Naive thymus-derived CD4-positive, alpha-beta T cell (primary cell): ENCODE measurements around the gene EIF2AK2. TPM values are rescaled to one million over a fixed set of nuclear protein-coding genes. Genes with fewer than 3 reads are reported as not detected.
A peak's percentile ranks its signal among the peaks of the same experiment; 100 is the strongest.

Experiments used
- ATAC-seq: fragments of 150-1000 bp; cut with Tn5 transposase; 2 replicates; pipeline ENCODE4 v1.10.0; 2021; ENCODE audit warnings: mild to moderate bottlenecking, moderate library complexity
- CTCF ChIA-PET: fragments of 350-600 bp; sonication (Branson Sonifier 250); formaldehyde crosslinking; loops from one replicate; lab custom pipeline; 2021; ENCODE audit warnings: antibody characterized with exemption; lab: Charles Lee
- POLR2A ChIA-PET: fragments of 350-600 bp; sonication (Branson Sonifier 250); formaldehyde crosslinking; loops from one replicate; lab custom pipeline; 2021; ENCODE audit warnings: antibody characterized with exemption, inconsistent platforms; lab: Charles Lee
- DNase-seq, 9 donors: peaks; one replicate each; pipeline versions ENCODE4 v3.0.0 to v3.0.0-alpha.2; 2020 to 2022; ENCODE audit warnings: mixed read lengths in 1 of 9
- H3K27ac ChIP-seq: one replicate; pipeline ENCODE4 v1.7.0; 2013; ENCODE audit warnings: mild to moderate bottlenecking, low read depth, low read length, moderate library complexity
- H3K27me3 ChIP-seq, 2 donors: one replicate each; pipeline ENCODE4 v1.7.0; 2013; ENCODE audit warnings: low read length in 2 of 2, mild to moderate bottlenecking in 2 of 2, moderate library complexity in 2 of 2; ENCODE audit not compliant: control insufficient read depth in 2 of 2, insufficient read depth in 2 of 2
- H3K36me3 ChIP-seq, 3 experiments: 1 replicate in 2 of 3; 2 replicates in 1 of 3; pipeline ENCODE4 v1.7.0; 2013; ENCODE audit warnings: low read length in 3 of 3, mild to moderate bottlenecking in 3 of 3, moderate library complexity in 1 of 3; ENCODE audit not compliant: insufficient read depth in 3 of 3, control insufficient read depth in 2 of 3
- H3K4me1 ChIP-seq, 2 donors: one replicate each; pipeline ENCODE4 v1.7.0; 2013; ENCODE audit warnings: low read length in 2 of 2, mild to moderate bottlenecking in 2 of 2, moderate library complexity in 1 of 2; ENCODE audit not compliant: control insufficient read depth in 2 of 2, insufficient read depth in 2 of 2
- H3K4me3 ChIP-seq: 2 replicates; pipeline ENCODE4 v1.7.0; 2013; ENCODE audit warnings: mild to moderate bottlenecking, low read length
- H3K9me3 ChIP-seq, 3 experiments: 1 replicate in 2 of 3; 2 replicates in 1 of 3; pipeline ENCODE4 v1.7.0; 2013; ENCODE audit warnings: low read length in 3 of 3; ENCODE audit not compliant: control insufficient read depth in 2 of 3
- H3K27ac Mint-ChIP-seq, 9 donors: one replicate each; pipeline ENCODE4 v1.8.0; 2020 to 2022; ENCODE audit warnings: mixed read lengths in 9 of 9, mild to moderate bottlenecking in 8 of 9, moderate library complexity in 5 of 9, inconsistent platforms in 2 of 9
- H3K27me3 Mint-ChIP-seq, 5 donors: one replicate each; pipeline ENCODE4 v1.8.0; 2021 to 2022; ENCODE audit warnings: mixed read lengths in 5 of 5, mild to moderate bottlenecking in 1 of 5
- H3K36me3 Mint-ChIP-seq, 5 donors: one replicate each; pipeline ENCODE4 v1.8.0; 2020 to 2022; ENCODE audit warnings: mixed read lengths in 5 of 5, mild to moderate bottlenecking in 3 of 5, inconsistent platforms in 1 of 5
- H3K4me1 Mint-ChIP-seq, 7 donors: one replicate each; pipeline ENCODE4 v1.8.0; 2020 to 2022; ENCODE audit warnings: mixed read lengths in 7 of 7, mild to moderate bottlenecking in 3 of 7, inconsistent platforms in 1 of 7
- H3K4me3 Mint-ChIP-seq, 10 donors: one replicate each; pipeline ENCODE4 v1.8.0; 2020 to 2022; ENCODE audit warnings: mild to moderate bottlenecking in 10 of 10, mixed read lengths in 10 of 10, moderate library complexity in 6 of 10, inconsistent platforms in 2 of 10
- H3K9me3 Mint-ChIP-seq, 11 donors: one replicate each; pipeline ENCODE4 v1.8.0; 2020 to 2022; ENCODE audit warnings: mixed read lengths in 11 of 11, mild to moderate bottlenecking in 4 of 11, inconsistent platforms in 1 of 11, moderate library complexity in 1 of 11
- intact Hi-C, 2 donors: fragments of 100-400 bp; cut with micrococcal nuclease; formaldehyde crosslinking; loops; one replicate each; pipeline ENCODE4 v1.15.1; 2023
- polyA plus RNA-seq, 2 donors: library from polyadenylated mRNA; unstranded; fragments of 300-500 nt; fragmentation: Illumina TruSeq; gene quantifications; one replicate each; pipeline ENCODE4 v1.2.3, GENCODE V29; 2021
- total RNA-seq, 6 experiments: library from RNA in 5 of 6; stranded (reverse) in 5 of 6; gene quantifications; 1 replicate in 5 of 6; 2 replicates in 1 of 6; pipeline ENCODE4 v1.2.3 and lab custom pipeline; 2021 to 2026

The EIF2AK2 gene
- total and polyA plus RNA-seq, 7 experiments from 2014 or later = 20.4 to 91.9 (median 23.5) TPM

- Mint-ChIP-seq H3K27me3 (no peaks in the 10 kb centered on the region), H3K27ac (no peak overlapping the region), H3K36me3 (peaks cover 7 to 44% (median 26%) of the 10 kb centered on the region in 5 donors), H3K9me3 (no peaks in the 10 kb centered on the region), H3K4me3 (no peak overlapping the region), H3K4me1 (peaks cover 11 to 57% (median 44%) of the 10 kb centered on the region in 7 donors)
- CTCF ChIA-PET = no interaction called here
- Histone ChIP-seq H3K27ac (peak overlapping the region; percentile 85), H3K9me3 (no peaks in the 10 kb centered on the region), H3K4me3 (peak overlapping the region; percentile 74), H3K27me3 (no peaks in the 10 kb centered on the region), H3K36me3 (peaks cover 0 to 12% (median 0%) of the 10 kb centered on the region in 3 experiments), H3K4me1 (peaks cover 34 to 39% of the 10 kb centered on the region in 2 donors)
- no peak for ATAC-seq
- intact Hi-C loops = loop anchor here (1.0 to 10.0 kb wide), 13 partner anchors 8 to 1660 kb away; partner anchors contain the start of genes CEBPZ (in 2 of the 2), NDUFAF7 (in 2 of the 2), PRKD3 (in 2 of the 2) and STRN (in 2 of the 2)
- POLR2A ChIA-PET = interaction anchor here (0.6 to 1.4 kb wide), 5 partner anchors 65 to 118 kb away, joined by 3 to 10 read pairs (median 4); no protein-coding TSS in a partner anchor
- DNase-seq = peak in 1 of 9 donors; percentile 9
These were observed 72.0 kb downstream of the EIF2AK2 start for GRCh38 chr2:37084797-37085196.

GRCh38 chr2:37083873-37084794, 72.6 kb downstream of the EIF2AK2 start, which contains the start of the genes GPATCH11 and HEATR5B:
Gene GPATCH11, plus strand, starts transcription at chr2:37084518. Its CDS starts 3,864 bp downstream, at chr2:37088382.
Gene HEATR5B, minus strand, starts transcription at chr2:37084372. Its CDS starts 958 bp downstream, at chr2:37083414.
- Mint-ChIP-seq H3K36me3 (peaks cover 7 to 44% (median 23%) of the 10 kb centered on the region in 5 donors), H3K9me3 (no peaks in the 10 kb centered on the region), H3K4me1 (peaks cover 8 to 62% (median 50%) of the 10 kb centered on the region in 7 donors), H3K4me3 (peak within 1 kb of the TSS in 1 of 10 donors; percentile 64), H3K27me3 (no peaks in the 10 kb centered on the region), H3K27ac (no peak within 1 kb of the TSS)
- ATAC-seq = peak; percentile 87
- POLR2A ChIA-PET = interaction anchor here (0.6 to 1.4 kb wide), 5 partner anchors 65 to 117 kb away, joined by 3 to 10 read pairs (median 4); no protein-coding TSS in a partner anchor
- CTCF ChIA-PET = interaction anchor here (0.8 to 1.2 kb wide), 2 partner anchors 15 to 18 kb away, joined by 3 read pairs; no protein-coding TSS in a partner anchor
- Histone ChIP-seq H3K27ac (peak within 1 kb of the TSS; percentile 85), H3K4me3 (peak within 1 kb of the TSS; percentile 74), H3K36me3 (peaks cover 0 to 7% (median 0%) of the 10 kb centered on the region in 3 experiments), H3K4me1 (peaks cover 35 to 45% of the 10 kb centered on the region in 2 donors), H3K9me3 (no peaks in the 10 kb centered on the region), H3K27me3 (no peaks in the 10 kb centered on the region)
- peak; percentile 76 to 94 (median 92) for DNase-seq
- intact Hi-C loops = loop anchor here (1.0 to 10.0 kb wide), 13 partner anchors 8 to 1661 kb away; partner anchors contain the start of genes CEBPZ (in 2 of the 2), NDUFAF7 (in 2 of the 2), PRKD3 (in 2 of the 2) and STRN (in 2 of the 2)

GRCh38 chr2:37080689-37081088, 76.1 kb downstream of the EIF2AK2 start:
- H3K36me3 Mint-ChIP-seq = peaks cover 16 to 58% (median 37%) of the 10 kb centered on the region in 5 donors
- CTCF ChIA-PET = no interaction called here
- H3K4me1 Mint-ChIP-seq = peaks cover 12 to 76% (median 55%) of the 10 kb centered on the region in 7 donors
- Histone ChIP-seq H3K27me3 (no peaks in the 10 kb centered on the region), H3K36me3 (peaks cover 6 to 17% (median 9%) of the 10 kb centered on the region in 3 experiments), H3K4me3 (peak overlapping the region; percentile 21), H3K27ac (peak overlapping the region; percentile 50), H3K9me3 (no peaks in the 10 kb centered on the region), H3K4me1 (peaks cover 39 to 42% of the 10 kb centered on the region in 2 donors)
- peak overlapping the region in 5 of 9 donors; percentile 63 to 89 (median 77) for H3K27ac Mint-ChIP-seq
- DNase-seq (peak in 6 of 9 donors; percentile 13 to 35 (median 20)), ATAC-seq (no peak)
- peak overlapping the region in 6 of 10 donors; percentile 17 to 86 (median 75) for H3K4me3 Mint-ChIP-seq
- no peaks in the 10 kb centered on the region for H3K27me3 Mint-ChIP-seq
- POLR2A ChIA-PET = no interaction called here
- H3K9me3 Mint-ChIP-seq = no peaks in the 10 kb centered on the region
- intact Hi-C loops = loop anchor here (5.0 to 10.0 kb wide), 5 partner anchors 242 to 1664 kb away; partner anchors contain the start of genes PRKD3 (in 2 of the 2) and CDC42EP3 (in 1 of the 2)

DNA sequence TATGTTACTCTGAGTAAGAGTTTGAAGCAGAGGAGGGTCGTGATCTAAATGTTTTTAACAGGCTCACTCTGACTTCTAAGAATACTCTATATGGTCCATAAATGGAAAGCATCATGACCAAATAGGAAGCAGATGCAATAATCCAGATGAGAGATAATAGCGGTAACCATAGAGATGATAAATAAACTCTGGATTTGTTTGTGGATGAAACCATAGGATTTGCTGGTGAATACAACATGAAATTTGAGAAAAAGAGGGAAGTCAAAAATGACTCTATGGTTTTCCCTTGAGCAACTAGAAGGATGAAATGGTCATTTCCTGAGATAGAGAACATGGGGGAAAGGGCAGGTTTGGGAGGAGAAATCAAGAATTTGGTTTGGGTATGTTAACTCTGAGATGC, 76.5 kb downstream of the EIF2AK2 start:
- DNase-seq = no peak
- Mint-ChIP-seq H3K9me3 (no peaks in the 10 kb centered on the region), H3K4me3 (peak overlapping the region in 6 of 10 donors; percentile 17 to 86 (median 75)), H3K27ac (peak overlapping the region in 5 of 9 donors; percentile 39 to 89 (median 77)), H3K27me3 (no peaks in the 10 kb centered on the region), H3K36me3 (peaks cover 16 to 58% (median 37%) of the 10 kb centered on the region in 5 donors), H3K4me1 (peaks cover 15 to 79% (median 55%) of the 10 kb centered on the region in 7 donors)
- ATAC-seq = no peak
- H3K4me1 ChIP-seq = peaks cover 37 to 42% of the 10 kb centered on the region in 2 donors
- no peaks in the 10 kb centered on the region for H3K9me3 ChIP-seq
- intact Hi-C loops = loop anchor here (5.0 to 10.0 kb wide), 5 partner anchors 242 to 1665 kb away; partner anchors contain the start of genes PRKD3 (in 2 of the 2) and CDC42EP3 (in 1 of the 2)
- ChIA-PET CTCF (no interaction called here), POLR2A (no interaction called here)
- peak overlapping the region; percentile 21 for H3K4me3 ChIP-seq
- peaks cover 6 to 19% (median 9%) of the 10 kb centered on the region in 3 experiments for H3K36me3 ChIP-seq
- H3K27me3 ChIP-seq = no peaks in the 10 kb centered on the region
- H3K27ac ChIP-seq = peak overlapping the region; percentile 50

GRCh38 chr2:37070931-37071330, 85.8 kb downstream of the EIF2AK2 start:
- no peak for DNase-seq
- Histone ChIP-seq H3K27me3 (no peaks in the 10 kb centered on the region), H3K4me3 (no peak overlapping the region), H3K36me3 (peaks cover 12 to 59% (median 19%) of the 10 kb centered on the region in 3 experiments), H3K27ac (no peak overlapping the region), H3K4me1 (no peaks in the 10 kb centered on the region), H3K9me3 (no peaks in the 10 kb centered on the region)
- Mint-ChIP-seq H3K27ac (no peak overlapping the region), H3K27me3 (no peaks in the 10 kb centered on the region), H3K36me3 (peaks cover 17 to 63% (median 43%) of the 10 kb centered on the region in 5 donors), H3K4me1 (peaks cover 8 to 49% (median 31%) of the 10 kb centered on the region in 7 donors), H3K4me3 (no peak overlapping the region), H3K9me3 (peaks cover 0 to 2% (median 0%) of the 10 kb centered on the region in 11 donors)
- ChIA-PET POLR2A (no interaction called here), CTCF (interaction anchor here (0.9 kb wide), 1 partner anchor 26 kb away, joined by 3 read pairs; no protein-coding TSS in a partner anchor)
- intact Hi-C loops = no loop called here
- ATAC-seq = no peak

- no peaks in the 10 kb centered on the region for H3K27me3 ChIP-seq
- Mint-ChIP-seq H3K27ac (no peak overlapping the region), H3K36me3 (peaks cover 16 to 57% (median 34%) of the 10 kb centered on the region in 5 donors), H3K4me1 (peaks cover 4 to 34% (median 18%) of the 10 kb centered on the region in 7 donors), H3K9me3 (no peaks in the 10 kb centered on the region), H3K27me3 (no peaks in the 10 kb centered on the region), H3K4me3 (no peak overlapping the region)
- H3K9me3 ChIP-seq = no peaks in the 10 kb centered on the region
- ChIA-PET CTCF (interaction anchor here (0.6 kb wide), 1 partner anchor 15 kb away, joined by 3 read pairs; no protein-coding TSS in a partner anchor), POLR2A (no interaction called here)
- H3K36me3 ChIP-seq = peaks cover 23 to 61% (median 27%) of the 10 kb centered on the region in 3 experiments
- no peak for ATAC-seq
- no peak for DNase-seq
- intact Hi-C loops = no loop called here
- H3K4me1 ChIP-seq = no peaks in the 10 kb centered on the region
- no peak overlapping the region for H3K27ac ChIP-seq
- H3K4me3 ChIP-seq = no peak overlapping the region
These were observed 88.1 kb downstream of the EIF2AK2 start for GRCh38 chr2:37068686-37069085.
